GM19452 (cell line): ENCODE measurements around the gene OSBPL8.
A peak's percentile ranks its signal among the peaks of the same experiment; 100 is the strongest.

Experiments
- ATAC-seq: cut with Tn5 transposase; IDR thresholded peaks from one replicate; pipeline ENCODE4 v1.9.1; 2021; ENCODE audit not compliant: unreplicated experiment

OSBPL8 gene

GRCh38 chr12:76471579-76471978 lies 88.0 kb downstream of the OSBPL8 start:
- ATAC-seq: no peak

GRCh38 chr12:76470028-76470939 lies 89.3 kb downstream of the OSBPL8 start:
- peak; percentile 80 for ATAC-seq

- ATAC-seq: no peak
Measured at GRCh38 chr12:76464631-76465166, 94.9 kb downstream of the OSBPL8 start.

GRCh38 chr12:76462668-76463224 lies 96.8 kb downstream of the OSBPL8 start:
- no peak for ATAC-seq

GRCh38 chr12:76460807-76461206 lies 98.8 kb downstream of the OSBPL8 start:
- ATAC-seq: no peak

GRCh38 chr12:76457818-76458217 lies 101.8 kb downstream of the OSBPL8 start:
- no peak for ATAC-seq

- ATAC-seq: no peak
Measured at GRCh38 chr12:76457010-76457409, 102.6 kb downstream of the OSBPL8 start.

- ATAC-seq: peak; percentile 84
Measured at GRCh38 chr12:76455582-76456345, 103.8 kb downstream of the OSBPL8 start.

- no peak for ATAC-seq
Measured at GRCh38 chr12:76451528-76451927, 108.0 kb downstream of the OSBPL8 start.

- ATAC-seq: no peak
Measured at GRCh38 chr12:76450690-76451089, 108.9 kb downstream of the OSBPL8 start.

GRCh38 chr12:76449993-76450392 lies 109.6 kb downstream of the OSBPL8 start:
- ATAC-seq: no peak

GRCh38 chr12:76449583-76449982 lies 110.0 kb downstream of the OSBPL8 start:
- ATAC-seq: no peak

GRCh38 chr12:76449016-76449415 lies 110.6 kb downstream of the OSBPL8 start:
- ATAC-seq: no peak

- no peak for ATAC-seq
Measured at GRCh38 chr12:76446090-76446489, 113.5 kb downstream of the OSBPL8 start.

GRCh38 chr12:76445462-76445861 lies 114.1 kb downstream of the OSBPL8 start:
- ATAC-seq: no peak

GRCh38 chr12:76444408-76444984 lies 115.1 kb downstream of the OSBPL8 start:
- ATAC-seq: no peak

- ATAC-seq: no peak
Measured at GRCh38 chr12:76441016-76441415, 118.6 kb downstream of the OSBPL8 start.

GRCh38 chr12:76432733-76433132 lies 126.8 kb downstream of the OSBPL8 start:
- no peak for ATAC-seq

- no peak for ATAC-seq
Measured at GRCh38 chr12:76428117-76428516, 131.5 kb downstream of the OSBPL8 start.

GRCh38 chr12:76426160-76426559 lies 133.4 kb downstream of the OSBPL8 start:
- ATAC-seq: no peak

GRCh38 chr12:76424941-76425340 lies 134.6 kb downstream of the OSBPL8 start:
- no peak for ATAC-seq
